Small intestine (tissue), 7 donors: ENCODE results near the gene TRUB2. TPM values are rescaled to one million over a fixed set of nuclear protein-coding genes. Genes with fewer than 3 reads are reported as not detected.
"Not testable (repeated sequence)": the region's sequence is repeated elsewhere in the genome, so short reads cannot be mapped to it uniquely, and the experiment has no call there.

Experiments used
- DNase-seq, 2 donors: peaks; one replicate each; pipeline versions ENCODE4 v3.0.0 to v3.0.0-alpha.2; 2013
- FAIRE-seq: peaks from 2 replicates; lab custom pipeline; 2012; peaks lifted over from hg19 to GRCh38; lab: Jason Lieb, UNC
- H3K27ac ChIP-seq, 3 donors: one replicate each; pipeline ENCODE4 v1.5.1; 2013; ENCODE audit warnings: low read length in 2 of 3, mild to moderate bottlenecking in 2 of 3, control low read depth in 1 of 3, inconsistent platforms in 1 of 3, low read depth in 1 of 3, moderate library complexity in 1 of 3
- H3K27me3 ChIP-seq, 3 donors: one replicate each; pipeline ENCODE4 v1.6.1; 2013; ENCODE audit warnings: low read length in 3 of 3, inconsistent platforms in 1 of 3; ENCODE audit not compliant: control insufficient read depth in 3 of 3, insufficient read depth in 3 of 3
- H3K36me3 ChIP-seq, 3 donors: one replicate each; pipeline ENCODE4 v1.6.1; 2013; ENCODE audit warnings: low read length in 3 of 3, inconsistent platforms in 1 of 3, low read depth in 1 of 3, mild to moderate bottlenecking in 1 of 3, moderate library complexity in 1 of 3; ENCODE audit not compliant: control insufficient read depth in 3 of 3, insufficient read depth in 2 of 3
- H3K4me1 ChIP-seq, 3 donors: one replicate each; pipeline ENCODE4 v1.6.1; 2013; ENCODE audit warnings: low read length in 2 of 3, inconsistent platforms in 1 of 3, low read depth in 1 of 3, mild to moderate bottlenecking in 1 of 3, moderate library complexity in 1 of 3; ENCODE audit not compliant: control insufficient read depth in 3 of 3, insufficient read depth in 2 of 3
- H3K4me3 ChIP-seq, 3 donors: one replicate each; pipeline ENCODE4 v1.5.1; 2013; ENCODE audit warnings: low read length in 3 of 3, control low read depth in 1 of 3, inconsistent platforms in 1 of 3, low read depth in 1 of 3, mild to moderate bottlenecking in 1 of 3, moderate library complexity in 1 of 3
- H3K9me3 ChIP-seq, 2 donors: one replicate each; pipeline ENCODE4 v1.6.1; 2013; ENCODE audit warnings: low read depth in 1 of 2, low read length in 1 of 2; ENCODE audit not compliant: control insufficient read depth in 2 of 2, insufficient read depth in 1 of 2
- WGBS, 3 donors: extraction: QIAGEN DNeasy Blood & Tissue Kit; methylation state at CpG; one replicate each; pipeline ENCODE4 v1.1.7; 2013; 5-methylcytosine and 5-hydroxymethylcytosine counted together
- polyA plus RNA-seq, 4 donors: library from polyadenylated mRNA; stranded (reverse) in 3 of 4; unstranded in 1 of 4; fragments of 200-250 nt in 3 of 4; fragments of 120-200 nt in 1 of 4; gene quantifications; one replicate each; pipeline versions ENCODE4 v1.2.1 to v1.2.3, GENCODE V29; 2013
- donor health status: healthy with polysubstance abuse.
- donor health status: control.
- donor health status: control.
- donor health status: Bipolar disorder and iron deficiency.
- donor health status: healthy.

Gene TRUB2
- polyA plus RNA-seq, 4 donors: 17.0 to 35.3 (median 24.5) TPM

DNA sequence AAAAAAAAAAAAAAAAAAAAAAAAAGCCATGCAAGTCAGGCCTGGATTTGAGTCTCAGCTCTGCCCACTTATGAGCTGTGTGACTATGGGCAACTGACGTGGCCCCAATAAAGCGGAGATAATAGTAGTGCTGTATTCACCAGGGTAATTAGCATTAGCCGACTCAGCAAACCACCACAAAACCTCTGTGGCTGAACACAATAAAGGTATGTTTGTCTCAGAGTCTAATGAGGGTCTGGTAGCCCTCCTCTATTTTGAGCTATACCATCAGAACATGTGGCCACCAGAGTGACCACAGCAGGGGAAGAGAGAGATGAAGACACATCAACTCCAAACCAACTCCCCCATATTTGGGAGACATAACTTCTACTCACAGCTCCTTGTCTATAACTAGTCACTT is 30.2 kb downstream of the TRUB2 start:
- 78 to 96% (median 78%) methylated on average over 3 of the region's 3 CpGs for WGBS, 3 donors
- DNase-seq: no peak
- H3K27ac ChIP-seq: no peak overlapping the region
- peaks cover 0 to 16% (median 2%) of the 10 kb centered on the region in 3 donors for H3K36me3 ChIP-seq
- H3K27me3 ChIP-seq: no peaks in the 10 kb centered on the region
- no peaks in the 10 kb centered on the region for H3K9me3 ChIP-seq
- H3K4me1 ChIP-seq: peaks cover 0 to 17% (median 0%) of the 10 kb centered on the region in 3 donors
- no peak for FAIRE-seq
- no peak overlapping the region for H3K4me3 ChIP-seq

- Histone ChIP-seq H3K4me3 (no peak overlapping the region), H3K36me3 (peaks cover 2 to 31% (median 8%) of the 10 kb centered on the region in 3 donors), H3K27ac (no peak overlapping the region), H3K9me3 (no peaks in the 10 kb centered on the region), H3K27me3 (no peaks in the 10 kb centered on the region), H3K4me1 (no peaks in the 10 kb centered on the region)
- WGBS, 3 donors: 82 to 84% (median 84%) methylated on average over 11 of the region's 11 CpGs
- no peak for DNase-seq
- FAIRE-seq: no peak
Observed at GRCh38 chr9:128288273-128289004, 33.8 kb downstream of the TRUB2 start.

GRCh38 chr9:128286440-128286839 is 35.8 kb downstream of the TRUB2 start:
- no peak for FAIRE-seq
- no peak for DNase-seq
- WGBS, 3 donors: 77 to 86% (median 80%) methylated on average over 6 of the region's 6 CpGs
- Histone ChIP-seq H3K27ac (no peak overlapping the region), H3K4me1 (no peaks in the 10 kb centered on the region), H3K4me3 (no peak overlapping the region), H3K27me3 (no peaks in the 10 kb centered on the region), H3K36me3 (peaks cover 0 to 31% (median 8%) of the 10 kb centered on the region in 3 donors), H3K9me3 (no peaks in the 10 kb centered on the region)

- no peaks in the 10 kb centered on the region for H3K27me3 ChIP-seq
- 92 to 96% (median 96%) methylated on average over 12 of the region's 12 CpGs for WGBS, 3 donors
- DNase-seq (no peak), FAIRE-seq (no peak)
- H3K36me3 ChIP-seq: peaks cover 0 to 32% (median 8%) of the 10 kb centered on the region in 3 donors
- no peaks in the 10 kb centered on the region for H3K9me3 ChIP-seq
- no peaks in the 10 kb centered on the region for H3K4me1 ChIP-seq
- no peak overlapping the region for H3K4me3 ChIP-seq
- H3K27ac ChIP-seq: no peak overlapping the region
Observed at GRCh38 chr9:128285033-128285784, 37.0 kb downstream of the TRUB2 start.

- H3K36me3 ChIP-seq: peaks cover 0 to 27% (median 8%) of the 10 kb centered on the region in 3 donors
- no peaks in the 10 kb centered on the region for H3K27me3 ChIP-seq
- no peak overlapping the region for H3K27ac ChIP-seq
- H3K4me1 ChIP-seq: peaks cover 0 to under 1% (median 0%) of the 10 kb centered on the region in 3 donors
- 93 to 97% (median 94%) methylated on average over 6 of the region's 6 CpGs for WGBS, 3 donors
- no peak for FAIRE-seq
- DNase-seq: no peak
- no peak overlapping the region for H3K4me3 ChIP-seq
- H3K9me3 ChIP-seq: no peaks in the 10 kb centered on the region
Observed at GRCh38 chr9:128282500-128282899, 39.7 kb downstream of the TRUB2 start.

GRCh38 chr9:128280084-128280622 is 42.1 kb downstream of the TRUB2 start:
- H3K36me3 ChIP-seq: peaks cover 0 to 11% (median 0%) of the 10 kb centered on the region in 3 donors
- 90 to 99% (median 97%) methylated on average over 5 of the region's 5 CpGs for WGBS, 3 donors
- H3K27ac ChIP-seq: no peak overlapping the region
- no peaks in the 10 kb centered on the region for H3K9me3 ChIP-seq
- DNase-seq (no peak), FAIRE-seq (no peak)
- no peak overlapping the region for H3K4me3 ChIP-seq
- peaks cover 0 to 8% (median 3%) of the 10 kb centered on the region in 3 donors for H3K4me1 ChIP-seq
- no peaks in the 10 kb centered on the region for H3K27me3 ChIP-seq

GRCh38 chr9:128279088-128280073 is 42.9 kb downstream of the TRUB2 start:
- FAIRE-seq, H3K27me3 ChIP-seq, DNase-seq, H3K9me3 ChIP-seq, H3K36me3 ChIP-seq, H3K4me3 ChIP-seq, H3K27ac ChIP-seq, H3K4me1 ChIP-seq: not testable (repeated sequence)
- 66 to 79% (median 77%) methylated on average over 22 of the region's 22 CpGs for WGBS, 3 donors
